ENCODE measurements around the gene ZC2HC1B.

- TF ChIP-seq POLR2AphosphoS5 (IDR thresholded peaks at IDR 0.05; ENCODE audit: low read depth, low read length) (no peak), CTCF (IDR thresholded peaks at IDR 0.05) (no peak), RCOR1 (IDR thresholded peaks at IDR 0.05; ENCODE audit: low read length) (no peak), EZH2phosphoT487 (IDR thresholded peaks at IDR 0.05; ENCODE audit: borderline replicate concordance, low read depth) (no peak), NRF1 (IDR thresholded peaks at IDR 0.05; ENCODE audit: low read depth, low read length) (no peak), FOSL2 (IDR thresholded peaks at IDR 0.05; ENCODE audit: borderline replicate concordance, low read depth) (no peak), REST (IDR thresholded peaks at IDR 0.05; ENCODE audit: low read depth, low read length) (no peak), EP300 (IDR thresholded peaks at IDR 0.05; ENCODE audit: borderline replicate concordance in 1 of 2, low read depth in 1 of 2, low read length in 1 of 2) (no peak), FOXJ3 (CRISPR knock-in tag; IDR thresholded peaks at IDR 0.05) (no peak), RFX5 (IDR thresholded peaks at IDR 0.05; ENCODE audit: low read length) (no peak)
Observed at GRCh38 chr6:143949962-143950361, 85.7 kb downstream of the ZC2HC1B start.
